ENCODE data around the gene PRSS12.

PRSS12 gene

GRCh38 chr4:118289794-118290193 is 63.0 kb downstream of the PRSS12 start:
- H3K4me1 ChIP-seq = no peaks in the 10 kb centered on the region
- peaks cover 18% of the 10 kb centered on the region for H3K36me3 ChIP-seq
- H3K27me3 ChIP-seq = no peaks in the 10 kb centered on the region
- H3K4me3 ChIP-seq (ENCODE audit: low read depth, low read length) = no peak overlapping the region
- TF ChIP-seq CTCF (IDR thresholded peaks at IDR 0.05; ENCODE audit: low read depth, low read length) = no peak
- no peaks in the 10 kb centered on the region for H3K9me3 ChIP-seq
- DNase-seq = no peak

GRCh38 chr4:118287711-118288451 is 64.9 kb downstream of the PRSS12 start:
- TF ChIP-seq CTCF (IDR thresholded peaks at IDR 0.05; ENCODE audit: low read depth, low read length) = no peak
- H3K27me3 ChIP-seq = no peaks in the 10 kb centered on the region

GRCh38 chr4:118286685-118287084 is 66.1 kb downstream of the PRSS12 start:
- no peak for DNase-seq
- H3K36me3 ChIP-seq = peaks cover 8% of the 10 kb centered on the region
- H3K4me3 ChIP-seq (ENCODE audit: low read depth, low read length) = no peak overlapping the region
- H3K9me3 ChIP-seq = no peaks in the 10 kb centered on the region
- TF ChIP-seq CTCF (IDR thresholded peaks at IDR 0.05; ENCODE audit: low read depth, low read length) = no peak
- H3K27me3 ChIP-seq = no peaks in the 10 kb centered on the region
- peaks cover 10% of the 10 kb centered on the region for H3K4me1 ChIP-seq

More at GRCh38 chr4:118287711-118288451, 64.9 kb downstream of the PRSS12 start:
- no peaks in the 10 kb centered on the region for H3K4me1 ChIP-seq
- H3K4me3 ChIP-seq (ENCODE audit: low read depth, low read length) = no peak overlapping the region
- no peaks in the 10 kb centered on the region for H3K9me3 ChIP-seq
- H3K36me3 ChIP-seq = peaks cover 7% of the 10 kb centered on the region; the same call in 1 of the 2 replicates
- no peak for DNase-seq

GRCh38 chr4:118285931-118286330 is 66.9 kb downstream of the PRSS12 start:
- Histone ChIP-seq H3K36me3 (peaks cover 16% of the 10 kb centered on the region), H3K4me3 (ENCODE audit: low read depth, low read length) (no peak overlapping the region), H3K4me1 (peaks cover 16% of the 10 kb centered on the region), H3K9me3 (no peaks in the 10 kb centered on the region), H3K27me3 (no peaks in the 10 kb centered on the region)
- no peak for DNase-seq
- TF ChIP-seq CTCF (IDR thresholded peaks at IDR 0.05; ENCODE audit: low read depth, low read length) = no peak

GRCh38 chr4:118284169-118284568 is 68.6 kb downstream of the PRSS12 start:
- Histone ChIP-seq H3K27me3 (no peaks in the 10 kb centered on the region), H3K4me3 (ENCODE audit: low read depth, low read length) (no peak overlapping the region), H3K36me3 (peaks cover 33% of the 10 kb centered on the region), H3K9me3 (no peaks in the 10 kb centered on the region), H3K4me1 (peaks cover 16% of the 10 kb centered on the region)
- no peak for TF ChIP-seq CTCF (IDR thresholded peaks at IDR 0.05; ENCODE audit: low read depth, low read length)
- no peak for DNase-seq

- TF ChIP-seq CTCF (IDR thresholded peaks at IDR 0.05; ENCODE audit: low read depth, low read length) = no peak
- H3K27me3 ChIP-seq = no peaks in the 10 kb centered on the region
- no peaks in the 10 kb centered on the region for H3K9me3 ChIP-seq
- H3K4me1 ChIP-seq = peaks cover 16% of the 10 kb centered on the region
- H3K36me3 ChIP-seq = peaks cover 35% of the 10 kb centered on the region
- no peak overlapping the region for H3K4me3 ChIP-seq (ENCODE audit: low read depth, low read length)
- DNase-seq = peak; percentile 40
These were observed 70.1 kb downstream of the PRSS12 start for GRCh38 chr4:118282692-118283091.

All from BE2C (cell line).